HG03457 (cell line): ENCODE data around the gene SNX33.
"Not testable (repeated sequence)": the region's sequence is repeated elsewhere in the genome, so short reads cannot be mapped to it uniquely, and the experiment has no call there.

Experiments
- ATAC-seq: cut with Tn5 transposase; IDR thresholded peaks from one replicate; pipeline ENCODE4 v1.9.1; 2021; ENCODE audit warnings: moderate number of reproducible peaks; ENCODE audit not compliant: unreplicated experiment

SNX33 gene

DNA sequence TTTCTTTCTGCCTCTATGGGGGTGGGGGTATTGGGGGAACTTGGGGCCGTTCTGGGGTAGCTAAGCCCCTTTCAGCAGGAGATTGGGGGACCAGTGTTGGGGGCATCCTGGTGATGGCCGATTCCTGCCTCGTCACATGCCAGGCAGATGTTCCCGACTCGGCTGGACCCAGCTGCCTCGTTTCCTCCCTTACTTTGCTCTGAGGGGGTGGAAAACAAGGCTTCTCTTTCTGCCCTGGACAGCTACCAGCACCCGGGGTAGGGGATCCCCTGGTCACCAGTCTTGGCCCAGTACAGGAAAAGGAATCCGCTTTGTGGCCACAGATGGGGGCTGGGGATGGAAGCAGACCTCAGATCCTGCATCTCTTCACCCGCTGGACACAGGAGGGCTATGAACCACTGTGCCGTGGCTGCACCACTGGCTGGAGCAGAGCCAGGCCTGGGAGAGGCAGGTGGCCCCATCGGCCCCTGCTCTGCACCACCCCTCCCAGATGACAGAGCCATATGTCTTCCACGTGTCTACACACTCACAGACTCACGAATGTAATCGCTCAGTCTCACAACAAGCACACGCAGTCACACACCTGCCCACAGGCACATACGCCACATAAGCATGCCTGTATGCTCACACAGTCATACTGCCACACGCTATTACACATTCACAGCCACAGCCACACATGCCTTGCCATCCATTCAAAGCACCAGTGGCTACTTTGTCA lies 12.4 kb downstream of the SNX33 start:
- no peak for ATAC-seq

- no peak for ATAC-seq
Measured at GRCh38 chr15:75661100-75661755, 13.5 kb downstream of the SNX33 start.

- ATAC-seq: no peak
Measured at GRCh38 chr15:75661756-75662140, 14.0 kb downstream of the SNX33 start.

GRCh38 chr15:75662823-75663519 lies 15.3 kb downstream of the SNX33 start:
- no peak for ATAC-seq

- ATAC-seq: no peak
Measured at GRCh38 chr15:75663931-75664421, 16.3 kb downstream of the SNX33 start.

GRCh38 chr15:75666823-75667501 lies 19.2 kb downstream of the SNX33 start:
- ATAC-seq: no peak

DNA sequence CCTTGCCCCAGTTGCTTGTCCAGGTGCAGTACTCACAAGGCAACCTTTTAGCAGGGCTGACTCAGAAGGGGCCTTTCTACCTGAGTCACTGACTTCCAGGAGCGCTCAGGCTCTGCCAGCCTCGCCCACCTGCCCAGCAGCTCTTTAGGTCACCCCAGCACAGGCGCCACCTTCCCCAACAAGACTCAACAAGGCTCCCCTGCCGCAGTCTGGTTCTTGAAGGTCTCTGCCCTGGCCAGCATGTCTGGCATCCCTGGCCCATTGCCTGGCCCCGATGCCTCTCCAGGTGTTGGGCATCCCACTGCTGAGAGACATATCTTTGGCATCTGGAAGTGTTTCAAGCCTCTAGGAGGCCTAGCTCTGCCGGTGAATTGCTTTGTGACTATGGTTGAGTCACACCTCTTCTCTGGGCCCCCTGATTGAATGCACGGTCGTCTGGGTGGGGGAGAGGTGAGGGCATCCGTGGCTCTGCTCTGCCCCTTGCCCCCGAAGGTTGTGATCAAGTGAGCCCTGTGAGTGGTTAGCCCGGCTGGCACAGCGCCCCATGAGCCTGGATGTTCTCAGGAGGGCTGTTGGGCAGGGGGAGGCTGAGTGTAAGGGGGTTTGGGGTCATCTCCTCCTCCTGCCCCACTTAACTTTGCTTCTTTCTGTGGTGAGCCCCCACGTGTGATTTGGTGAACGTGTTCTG lies 21.6 kb downstream of the SNX33 start:
- ATAC-seq: no peak

DNA sequence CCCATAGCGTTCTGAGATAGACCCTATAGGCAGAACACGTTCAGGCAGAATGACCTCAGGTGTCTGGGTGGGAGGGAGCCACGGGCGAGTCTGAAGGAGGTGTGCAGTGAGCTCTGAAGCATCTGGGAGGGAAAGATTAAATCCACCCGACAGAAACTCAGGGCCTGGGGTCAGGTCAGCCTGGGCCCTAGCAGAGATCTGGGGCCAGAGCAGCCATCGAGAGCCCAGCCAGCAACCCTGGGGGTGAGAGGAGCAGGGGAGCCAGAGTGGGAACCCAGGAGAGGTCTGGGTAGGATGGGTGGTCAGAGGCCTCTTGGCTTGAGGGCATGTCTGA lies 22.1 kb downstream of the SNX33 start:
- ATAC-seq: no peak

DNA sequence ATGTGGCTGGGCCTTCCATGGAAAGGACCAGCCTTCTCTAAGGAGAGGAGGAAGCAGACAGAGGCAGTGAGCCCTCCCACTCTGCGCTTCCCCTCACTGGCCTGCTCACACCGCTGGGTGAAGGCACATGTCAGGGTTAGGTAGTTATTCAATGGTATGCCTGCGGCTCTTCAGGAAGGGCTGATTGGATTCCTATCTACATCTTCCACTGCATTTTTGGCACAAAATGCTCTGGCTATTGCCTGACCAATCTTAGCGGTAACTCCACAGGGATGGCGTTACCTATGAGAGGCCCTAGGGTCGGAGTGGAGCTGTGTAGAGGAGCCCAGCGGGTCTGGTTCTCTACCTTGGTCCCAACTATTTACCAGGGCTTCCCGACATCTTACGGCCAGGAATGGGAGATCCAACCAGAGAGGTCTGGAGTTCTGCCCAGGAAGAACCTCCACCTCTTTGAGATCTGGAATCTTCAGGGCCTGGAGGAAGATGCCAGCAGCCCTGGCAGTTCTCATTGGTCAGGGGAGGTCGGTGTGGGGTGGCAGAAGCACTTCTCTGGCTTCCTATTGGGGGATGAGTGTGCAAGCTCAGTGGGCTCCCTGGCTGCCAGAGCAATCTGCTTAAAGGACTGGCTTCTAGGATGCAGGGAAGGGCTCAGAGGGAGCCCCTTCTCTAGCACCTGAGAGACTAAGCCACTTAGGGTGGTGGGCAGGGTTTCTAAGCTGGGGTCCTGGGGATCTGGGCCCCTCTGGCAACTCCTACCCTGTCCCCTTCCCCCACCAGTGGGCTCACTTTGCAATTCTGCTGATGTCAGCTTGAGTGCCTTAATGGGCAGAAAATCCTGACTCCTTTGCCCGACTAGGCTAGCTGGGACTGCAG lies 24.3 kb downstream of the SNX33 start:
- no peak for ATAC-seq

GRCh38 chr15:75672646-75673425 lies 25.1 kb downstream of the SNX33 start:
- no peak for ATAC-seq

DNA sequence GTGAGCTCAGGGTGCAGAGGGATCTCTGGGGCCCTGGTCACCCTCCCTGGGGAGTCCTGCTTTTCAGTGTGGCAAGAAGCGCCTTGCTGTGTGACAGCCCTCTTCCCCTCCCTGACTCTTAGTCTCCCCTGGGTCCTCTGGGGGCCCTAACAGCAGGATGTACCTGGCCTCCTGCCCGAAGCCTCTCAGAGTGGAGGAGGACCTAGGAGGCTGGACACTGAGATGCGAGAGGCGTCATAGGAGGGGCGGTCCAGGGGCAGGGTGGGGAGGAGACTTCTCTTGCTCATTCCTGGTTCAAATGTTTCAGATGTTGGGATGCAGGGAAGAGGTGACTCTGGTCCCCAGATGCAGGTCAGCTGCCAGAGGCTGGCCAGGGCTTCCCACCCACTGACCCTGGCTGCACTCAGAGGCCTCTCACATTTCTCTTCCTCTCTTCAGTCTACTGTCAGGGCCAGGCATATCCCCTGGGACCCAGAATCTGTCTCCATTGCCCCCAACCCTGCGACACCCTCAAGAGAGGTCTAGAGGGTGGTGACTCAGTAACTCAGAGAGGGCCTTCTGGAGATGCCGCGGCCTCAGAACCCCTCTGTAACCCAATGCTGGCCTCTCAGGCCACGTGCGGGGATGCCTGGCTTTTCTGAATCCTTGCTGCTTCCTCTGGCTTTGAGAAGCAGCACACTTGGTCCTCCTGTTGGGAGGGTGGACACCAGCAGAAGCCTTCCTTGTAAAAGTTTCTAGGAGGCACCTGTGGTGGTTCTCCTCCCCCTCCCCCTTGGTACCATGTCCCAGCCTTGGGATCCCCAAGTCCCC lies 25.9 kb downstream of the SNX33 start:
- ATAC-seq: no peak

GRCh38 chr15:75674366-75674765 lies 26.7 kb downstream of the SNX33 start:
- ATAC-seq: no peak

- ATAC-seq: no peak
Measured at GRCh38 chr15:75675579-75676404, 28.1 kb downstream of the SNX33 start.

GRCh38 chr15:75676688-75677464 lies 29.2 kb downstream of the SNX33 start:
- ATAC-seq: no peak

GRCh38 chr15:75677465-75678323 lies 30.0 kb downstream of the SNX33 start:
- no peak for ATAC-seq

GRCh38 chr15:75678324-75678690 lies 30.6 kb downstream of the SNX33 start:
- ATAC-seq: not testable (repeated sequence)
